Astrocyte (in vitro differentiated cells and primary cell): Measurements from ENCODE around the gene TRIP13.

Source experiments
- EZH2 ChIP-seq: IDR thresholded peaks from 2 replicates; pipeline ENCODE4 v1.6.1; 2012; ENCODE audit warnings: mild to moderate bottlenecking, low read length, inconsistent platforms; ENCODE audit not compliant: insufficient read depth
- TF ChIP-seq, protein P1 (sequence below): IDR thresholded peaks from 2 replicates; pipeline ENCODE4 v1.5.1; 2011; ENCODE audit warnings: low read depth, mild to moderate bottlenecking, inconsistent platforms, low read length, moderate library complexity; ENCODE audit not compliant: insufficient read depth

GRCh38 chr5:900781-901180 lies 8.1 kb downstream of the TRIP13 start:
- TF ChIP-seq, protein P1, sequence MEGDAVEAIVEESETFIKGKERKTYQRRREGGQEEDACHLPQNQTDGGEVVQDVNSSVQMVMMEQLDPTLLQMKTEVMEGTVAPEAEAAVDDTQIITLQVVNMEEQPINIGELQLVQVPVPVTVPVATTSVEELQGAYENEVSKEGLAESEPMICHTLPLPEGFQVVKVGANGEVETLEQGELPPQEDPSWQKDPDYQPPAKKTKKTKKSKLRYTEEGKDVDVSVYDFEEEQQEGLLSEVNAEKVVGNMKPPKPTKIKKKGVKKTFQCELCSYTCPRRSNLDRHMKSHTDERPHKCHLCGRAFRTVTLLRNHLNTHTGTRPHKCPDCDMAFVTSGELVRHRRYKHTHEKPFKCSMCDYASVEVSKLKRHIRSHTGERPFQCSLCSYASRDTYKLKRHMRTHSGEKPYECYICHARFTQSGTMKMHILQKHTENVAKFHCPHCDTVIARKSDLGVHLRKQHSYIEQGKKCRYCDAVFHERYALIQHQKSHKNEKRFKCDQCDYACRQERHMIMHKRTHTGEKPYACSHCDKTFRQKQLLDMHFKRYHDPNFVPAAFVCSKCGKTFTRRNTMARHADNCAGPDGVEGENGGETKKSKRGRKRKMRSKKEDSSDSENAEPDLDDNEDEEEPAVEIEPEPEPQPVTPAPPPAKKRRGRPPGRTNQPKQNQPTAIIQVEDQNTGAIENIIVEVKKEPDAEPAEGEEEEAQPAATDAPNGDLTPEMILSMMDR: no peak
- TF ChIP-seq EZH2: no peak
